GM13977 (cell line): ENCODE results near the gene CYP1B1.
"Not testable (repeated sequence)": the region's sequence is repeated elsewhere in the genome, so short reads cannot be mapped to it uniquely, and the experiment has no call there.

Source experiments
- DNase-seq: peaks from one replicate; pipeline ENCODE4 v3.0.0; 2012; ENCODE audit warnings: low spot score
- in situ Hi-C: fragments of 300-500 bp; cut with MboI; formaldehyde crosslinking; loops from one replicate; pipeline ENCODE4 v1.12.0; 2022; ENCODE audit warnings: low sequenced_read_pairs, low pct_unique_long_range_greater_than_20kb, mixed read lengths, inconsistent platforms; ENCODE audit not compliant: unreplicated experiment
- TF ChIP-seq, protein P1 (sequence below): IDR thresholded peaks from 2 replicates; pipeline ENCODE4 v1.5.1; 2012; ENCODE audit warnings: mild to moderate bottlenecking, control low read depth; ENCODE audit not compliant: insufficient read depth; ENCODE audit errors: extremely low read depth, missing control alignments

Gene CYP1B1

GRCh38 chr2:38095079-38095995 is 19.4 kb upstream of the CYP1B1 start:
- DNase-seq: no peak
- in situ Hi-C loops: no loop called here
- TF ChIP-seq, protein P1, sequence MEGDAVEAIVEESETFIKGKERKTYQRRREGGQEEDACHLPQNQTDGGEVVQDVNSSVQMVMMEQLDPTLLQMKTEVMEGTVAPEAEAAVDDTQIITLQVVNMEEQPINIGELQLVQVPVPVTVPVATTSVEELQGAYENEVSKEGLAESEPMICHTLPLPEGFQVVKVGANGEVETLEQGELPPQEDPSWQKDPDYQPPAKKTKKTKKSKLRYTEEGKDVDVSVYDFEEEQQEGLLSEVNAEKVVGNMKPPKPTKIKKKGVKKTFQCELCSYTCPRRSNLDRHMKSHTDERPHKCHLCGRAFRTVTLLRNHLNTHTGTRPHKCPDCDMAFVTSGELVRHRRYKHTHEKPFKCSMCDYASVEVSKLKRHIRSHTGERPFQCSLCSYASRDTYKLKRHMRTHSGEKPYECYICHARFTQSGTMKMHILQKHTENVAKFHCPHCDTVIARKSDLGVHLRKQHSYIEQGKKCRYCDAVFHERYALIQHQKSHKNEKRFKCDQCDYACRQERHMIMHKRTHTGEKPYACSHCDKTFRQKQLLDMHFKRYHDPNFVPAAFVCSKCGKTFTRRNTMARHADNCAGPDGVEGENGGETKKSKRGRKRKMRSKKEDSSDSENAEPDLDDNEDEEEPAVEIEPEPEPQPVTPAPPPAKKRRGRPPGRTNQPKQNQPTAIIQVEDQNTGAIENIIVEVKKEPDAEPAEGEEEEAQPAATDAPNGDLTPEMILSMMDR: no peak

DNA sequence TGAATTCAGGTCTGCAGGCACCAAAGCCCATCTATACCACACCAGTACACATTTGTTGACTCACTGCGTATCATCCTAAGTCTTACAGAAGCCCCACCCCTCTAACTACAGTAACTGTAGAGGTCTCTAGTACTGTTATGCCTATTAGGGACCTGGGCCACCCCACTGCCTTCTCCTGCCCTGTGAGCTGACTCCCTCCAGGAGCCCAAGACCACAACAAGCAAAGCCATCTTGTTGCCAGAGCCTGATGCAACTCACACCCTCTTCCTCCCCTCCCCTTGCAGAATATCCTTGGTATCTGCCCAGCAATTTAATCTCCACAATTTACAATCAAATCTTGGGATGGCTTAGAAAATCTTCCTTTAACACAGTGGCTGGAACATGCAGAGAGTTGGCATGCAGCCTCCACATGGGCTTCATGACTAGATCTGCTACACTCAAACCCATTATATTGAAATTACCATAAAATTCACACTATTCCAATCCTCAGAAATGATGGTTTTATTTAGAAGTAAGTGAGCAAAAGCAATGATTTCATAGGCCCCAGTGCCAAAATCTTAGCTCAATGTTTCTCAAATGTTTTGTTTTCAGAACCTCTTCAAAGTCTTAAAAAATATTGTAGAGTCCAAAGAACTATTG is 17.7 kb upstream of the CYP1B1 start:
- no peak for DNase-seq
- in situ Hi-C loops: no loop called here
- TF ChIP-seq, protein P1: no peak

GRCh38 chr2:38092196-38092902 is 16.4 kb upstream of the CYP1B1 start:
- TF ChIP-seq, protein P1: no peak
- DNase-seq: no peak
- in situ Hi-C loops: no loop called here

- no peak for DNase-seq
- TF ChIP-seq, protein P1: no peak
- in situ Hi-C loops: no loop called here
These were observed 15.8 kb upstream of the CYP1B1 start for GRCh38 chr2:38091760-38092159.

GRCh38 chr2:38090928-38091327 is 15.0 kb upstream of the CYP1B1 start:
- in situ Hi-C loops: no loop called here
- TF ChIP-seq, protein P1: no peak
- DNase-seq: no peak

- DNase-seq, in situ Hi-C loops: not testable (repeated sequence)
These were observed 14.3 kb upstream of the CYP1B1 start for GRCh38 chr2:38090212-38090611.

- in situ Hi-C loops, DNase-seq: not testable (repeated sequence)
These were observed 10.2 kb upstream of the CYP1B1 start for GRCh38 chr2:38085998-38086698.

- DNase-seq, in situ Hi-C loops: not testable (repeated sequence)
These were observed 8.6 kb upstream of the CYP1B1 start for GRCh38 chr2:38084556-38084955.

DNA sequence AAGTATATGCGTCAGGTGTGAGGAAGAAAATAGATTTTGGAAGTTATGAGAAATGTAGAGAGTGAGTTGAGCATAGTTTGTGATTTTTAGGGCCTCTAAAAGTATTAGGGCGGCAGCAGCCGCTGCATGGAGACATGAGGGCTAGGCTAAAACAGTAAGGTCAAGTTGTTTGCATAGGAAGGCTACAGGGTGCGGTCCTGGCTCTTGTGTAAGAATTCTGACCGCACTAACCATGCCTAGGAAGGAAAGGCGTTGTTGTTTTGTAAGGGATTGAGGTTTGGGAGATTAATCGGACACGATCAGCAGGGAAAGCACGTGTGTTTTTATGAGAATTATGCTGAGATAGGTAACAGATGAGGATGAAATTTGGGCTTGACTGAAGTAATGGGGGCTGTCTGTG is 6.8 kb upstream of the CYP1B1 start:
- DNase-seq, in situ Hi-C loops: not testable (repeated sequence)
